CD14-positive monocyte (primary cell): ENCODE data around the gene CPED1. TPM values are rescaled to one million over a fixed set of nuclear protein-coding genes. Genes with fewer than 3 reads are reported as not detected.
"Not testable (repeated sequence)": the region's sequence is repeated elsewhere in the genome, so short reads cannot be mapped to it uniquely, and the experiment has no call there.

Experiments used
- DNase-seq, 3 donors: peaks; one replicate each; pipeline ENCODE4 v3.0.0-alpha.2; 2011 to 2022
- H2AFZ ChIP-seq: 2 replicates; pipeline ENCODE4 v1.6.0; 2012; ENCODE audit warnings: mild to moderate bottlenecking, low read depth, low read length, inconsistent platforms; ENCODE audit not compliant: insufficient read depth, poor library complexity, severe bottlenecking
- H3K27ac ChIP-seq, 2 donors: 1 replicate in 1 of 2; 2 replicates in 1 of 2; pipeline ENCODE4 v1.5.1; 2012 to 2013; ENCODE audit warnings: low read length in 2 of 2, control low read depth in 1 of 2, inconsistent platforms in 1 of 2, low read depth in 1 of 2, mild to moderate bottlenecking in 1 of 2
- H3K27me3 ChIP-seq, 2 donors: one replicate each; pipeline versions ENCODE4 v1.6.0 to v1.6.1; 2011 to 2013; ENCODE audit warnings: low read length in 2 of 2; ENCODE audit not compliant: control insufficient read depth in 2 of 2, insufficient read depth in 2 of 2
- H3K36me3 ChIP-seq, 2 donors: replicated peaks in 1 of 2; 1 replicate in 1 of 2; 2 replicates in 1 of 2; pipeline versions ENCODE4 v1.5.1 to v1.6.1; 2012 to 2013; ENCODE audit warnings: low read length in 2 of 2, control low read depth in 1 of 2, inconsistent platforms in 1 of 2, mild to moderate bottlenecking in 1 of 2; ENCODE audit not compliant: insufficient read depth in 2 of 2, control insufficient read depth in 1 of 2
- H3K4me1 ChIP-seq, 2 donors: 1 replicate in 1 of 2; 2 replicates in 1 of 2; pipeline versions ENCODE4 v1.5.1 to v1.6.1; 2012 to 2013; ENCODE audit warnings: low read length in 2 of 2, control low read depth in 1 of 2, inconsistent platforms in 1 of 2, mild to moderate bottlenecking in 1 of 2, moderate library complexity in 1 of 2; ENCODE audit not compliant: insufficient read depth in 2 of 2, control insufficient read depth in 1 of 2
- H3K4me2 ChIP-seq: replicated peaks from 2 replicates; pipeline ENCODE3; 2012; ENCODE audit warnings: low read length, moderate library complexity, mild to moderate bottlenecking; ENCODE audit not compliant: poor library complexity, severe bottlenecking; ENCODE audit errors: extremely low read depth
- H3K4me3 ChIP-seq, 3 experiments: fragments of 200-600 bp in 1 of 3; sonication (generic) in 1 of 3; replicated peaks in 1 of 3; 1 replicate in 2 of 3; 2 replicates in 1 of 3; pipeline ENCODE4 v1.5.1; 2011 to 2013; ENCODE audit warnings: low read length in 3 of 3, mild to moderate bottlenecking in 3 of 3, control low read depth in 2 of 3, low read depth in 2 of 3, inconsistent platforms in 1 of 3, moderate library complexity in 1 of 3
- H3K79me2 ChIP-seq: 2 replicates; pipeline ENCODE4 v1.6.0; 2012; ENCODE audit warnings: mild to moderate bottlenecking, control low read depth, inconsistent platforms, low read length, moderate library complexity; ENCODE audit not compliant: insufficient read depth
- H3K9ac ChIP-seq: 2 replicates; pipeline ENCODE4 v1.6.0; 2017; ENCODE audit warnings: low read length, mild to moderate bottlenecking; ENCODE audit not compliant: insufficient read depth, poor library complexity, severe bottlenecking
- H3K9me3 ChIP-seq, 2 donors: replicated peaks in 1 of 2; 1 replicate in 1 of 2; 2 replicates in 1 of 2; pipeline versions ENCODE4 v1.5.1 to v1.6.1; 2012 to 2013; ENCODE audit warnings: low read length in 2 of 2, control low read depth in 1 of 2; ENCODE audit not compliant: control insufficient read depth in 1 of 2, insufficient read depth in 1 of 2
- H4K20me1 ChIP-seq: 2 replicates; pipeline ENCODE4 v1.6.0; 2012; ENCODE audit warnings: mild to moderate bottlenecking, low read length, control low read depth, moderate library complexity; ENCODE audit not compliant: insufficient read depth
- H3K27ac Mint-ChIP-seq, 7 donors: one replicate each; pipeline ENCODE4 v1.8.0; 2020; ENCODE audit warnings: mild to moderate bottlenecking in 7 of 7, mixed read lengths in 7 of 7, moderate library complexity in 6 of 7, inconsistent platforms in 2 of 7
- H3K27me3 Mint-ChIP-seq, 3 donors: one replicate each; pipeline ENCODE4 v1.8.0; 2021 to 2022; ENCODE audit warnings: low read depth in 3 of 3, mild to moderate bottlenecking in 3 of 3, mixed read lengths in 3 of 3, moderate library complexity in 3 of 3, inconsistent platforms in 1 of 3
- H3K36me3 Mint-ChIP-seq, 2 donors: one replicate each; pipeline ENCODE4 v1.8.0; 2020; ENCODE audit warnings: mixed read lengths in 2 of 2, inconsistent platforms in 1 of 2, mild to moderate bottlenecking in 1 of 2
- H3K4me1 Mint-ChIP-seq: one replicate; pipeline ENCODE4 v1.8.0; 2020; ENCODE audit warnings: mild to moderate bottlenecking, mixed read lengths
- H3K4me3 Mint-ChIP-seq, 2 donors: one replicate each; pipeline ENCODE4 v1.8.0; 2020; ENCODE audit warnings: mild to moderate bottlenecking in 2 of 2, mixed read lengths in 2 of 2, moderate library complexity in 1 of 2
- H3K9me3 Mint-ChIP-seq, 7 donors: one replicate each; pipeline ENCODE4 v1.8.0; 2020 to 2022; ENCODE audit warnings: mixed read lengths in 7 of 7, mild to moderate bottlenecking in 6 of 7, moderate library complexity in 6 of 7, inconsistent platforms in 2 of 7
- WGBS: methylation state at CpG from one replicate; pipeline ENCODE4 v1.1.5; 2013; ENCODE audit warnings: missing lambda C conversion rate; ENCODE audit not compliant: insufficient coverage; 5-methylcytosine and 5-hydroxymethylcytosine counted together
- intact Hi-C, 2 donors: fragments of 100-400 bp; cut with micrococcal nuclease; formaldehyde crosslinking; loops; one replicate each; pipeline versions ENCODE4 v1.15.0 to v1.15.1; 2023
- polyA plus RNA-seq, 3 donors: library from polyadenylated mRNA; depleted of rRNA in 1 of 3; unstranded in 2 of 3; stranded (reverse) in 1 of 3; fragments of 300-500 nt in 2 of 3; fragments of >200 nt in 1 of 3; fragmentation: Illumina TruSeq in 2 of 3; gene quantifications; 1 replicate in 2 of 3; 2 replicates in 1 of 3; pipeline ENCODE4 v1.2.3, GENCODE V29; 2012 to 2021
- TF ChIP-seq, protein P1 (sequence below): fragments of 200-600 bp; IDR thresholded peaks from one replicate; pipeline ENCODE4 v1.8.0; 2022; ENCODE audit warnings: antibody characterized with exemption, mild to moderate bottlenecking

The CPED1 gene
- polyA plus RNA-seq, 3 donors, result 9.8 to 30.0 (median 20.4) TPM

- no peaks in the 10 kb centered on the region for H3K4me1 ChIP-seq
- H4K20me1 ChIP-seq, result no peaks in the 10 kb centered on the region
- H3K27me3 ChIP-seq, result no peaks in the 10 kb centered on the region
- Mint-ChIP-seq H3K27ac (no peak overlapping the region), H3K27me3 (peaks cover 0 to 1% (median 0%) of the 10 kb centered on the region in 3 donors), H3K9me3 (no peaks in the 10 kb centered on the region), H3K4me1 (no peaks in the 10 kb centered on the region), H3K4me3 (no peak overlapping the region), H3K36me3 (peaks cover 0 to 8% of the 10 kb centered on the region in 2 donors)
- H3K36me3 ChIP-seq, result peaks cover 4 to 16% of the 10 kb centered on the region in 2 donors
- no peaks in the 10 kb centered on the region for H3K79me2 ChIP-seq
- intact Hi-C loops, result loop anchor here in 1 of 2 donors (10.0 kb wide), 1 partner anchor 54 kb away; no protein-coding TSS in a partner anchor
- no peak overlapping the region for H2AFZ ChIP-seq
- TF ChIP-seq, protein P1, sequence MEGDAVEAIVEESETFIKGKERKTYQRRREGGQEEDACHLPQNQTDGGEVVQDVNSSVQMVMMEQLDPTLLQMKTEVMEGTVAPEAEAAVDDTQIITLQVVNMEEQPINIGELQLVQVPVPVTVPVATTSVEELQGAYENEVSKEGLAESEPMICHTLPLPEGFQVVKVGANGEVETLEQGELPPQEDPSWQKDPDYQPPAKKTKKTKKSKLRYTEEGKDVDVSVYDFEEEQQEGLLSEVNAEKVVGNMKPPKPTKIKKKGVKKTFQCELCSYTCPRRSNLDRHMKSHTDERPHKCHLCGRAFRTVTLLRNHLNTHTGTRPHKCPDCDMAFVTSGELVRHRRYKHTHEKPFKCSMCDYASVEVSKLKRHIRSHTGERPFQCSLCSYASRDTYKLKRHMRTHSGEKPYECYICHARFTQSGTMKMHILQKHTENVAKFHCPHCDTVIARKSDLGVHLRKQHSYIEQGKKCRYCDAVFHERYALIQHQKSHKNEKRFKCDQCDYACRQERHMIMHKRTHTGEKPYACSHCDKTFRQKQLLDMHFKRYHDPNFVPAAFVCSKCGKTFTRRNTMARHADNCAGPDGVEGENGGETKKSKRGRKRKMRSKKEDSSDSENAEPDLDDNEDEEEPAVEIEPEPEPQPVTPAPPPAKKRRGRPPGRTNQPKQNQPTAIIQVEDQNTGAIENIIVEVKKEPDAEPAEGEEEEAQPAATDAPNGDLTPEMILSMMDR, result no peak
- no peak overlapping the region for H3K27ac ChIP-seq
- DNase-seq, result no peak
- no peak overlapping the region for H3K9ac ChIP-seq
- no peak overlapping the region for H3K4me3 ChIP-seq
- no peaks in the 10 kb centered on the region for H3K9me3 ChIP-seq
- H3K4me2 ChIP-seq, result no peak overlapping the region
- WGBS, result no CpG with 5 or more reads among the region's 1 CpG
These were observed 7.4 kb upstream of the CPED1 start for GRCh38 chr7:120981117-120981516.

DNA sequence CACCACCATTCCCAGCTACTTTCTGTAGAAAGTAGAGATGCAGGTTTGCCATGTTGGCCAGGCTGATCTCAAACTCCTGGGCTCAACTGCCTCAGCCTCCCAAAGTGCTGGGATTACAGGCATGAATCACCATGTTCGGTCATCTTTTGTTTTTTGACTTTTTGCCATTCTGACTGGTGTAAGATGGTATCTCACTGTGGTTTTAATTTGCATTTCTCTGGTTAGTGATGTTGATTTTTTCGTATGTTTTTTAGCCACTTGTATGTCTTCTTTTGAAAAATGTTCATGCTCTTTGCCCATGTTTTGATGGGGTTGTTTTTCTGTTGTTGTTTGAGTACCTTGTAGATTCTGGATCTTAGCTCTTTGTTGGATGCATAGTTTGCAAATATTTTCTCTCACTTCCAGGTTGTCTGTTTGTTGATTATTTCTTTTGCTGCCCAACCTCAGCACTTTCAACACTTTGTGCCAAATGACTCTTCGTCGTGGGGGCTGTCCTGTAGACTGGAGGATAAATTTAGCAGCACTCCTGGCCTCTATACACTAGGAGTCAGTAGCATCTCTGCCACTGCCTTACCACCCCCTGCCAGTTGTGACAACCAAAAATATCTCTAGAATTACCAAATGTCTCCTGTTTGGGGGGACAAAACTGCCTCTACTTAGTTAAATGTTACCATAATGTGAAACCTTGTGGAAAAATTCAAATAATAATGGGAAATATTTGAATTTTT lies 6.5 kb upstream of the CPED1 start:
- Histone ChIP-seq H3K27ac (no peak overlapping the region), H2AFZ (no peak overlapping the region), H3K79me2 (no peaks in the 10 kb centered on the region), H4K20me1 (no peaks in the 10 kb centered on the region), H3K36me3 (peaks cover 0 to 7% of the 10 kb centered on the region in 2 donors), H3K4me2 (no peak overlapping the region), H3K4me3 (no peak overlapping the region), H3K4me1 (no peaks in the 10 kb centered on the region), H3K9ac (no peak overlapping the region), H3K9me3 (no peaks in the 10 kb centered on the region), H3K27me3 (no peaks in the 10 kb centered on the region)
- Mint-ChIP-seq H3K27ac (no peak overlapping the region), H3K4me3 (no peak overlapping the region), H3K36me3 (peaks cover 0 to under 1% of the 10 kb centered on the region in 2 donors), H3K9me3 (no peaks in the 10 kb centered on the region), H3K27me3 (peaks cover 0 to 1% (median 1%) of the 10 kb centered on the region in 3 donors), H3K4me1 (no peaks in the 10 kb centered on the region)
- DNase-seq, result no peak
- 87% methylated on average over 4 of the region's 4 CpGs for WGBS
- TF ChIP-seq, protein P1, result no peak
- intact Hi-C loops, result loop anchor here in 1 of 2 donors (10.0 kb wide), 1 partner anchor 53 kb away; no protein-coding TSS in a partner anchor

DNA sequence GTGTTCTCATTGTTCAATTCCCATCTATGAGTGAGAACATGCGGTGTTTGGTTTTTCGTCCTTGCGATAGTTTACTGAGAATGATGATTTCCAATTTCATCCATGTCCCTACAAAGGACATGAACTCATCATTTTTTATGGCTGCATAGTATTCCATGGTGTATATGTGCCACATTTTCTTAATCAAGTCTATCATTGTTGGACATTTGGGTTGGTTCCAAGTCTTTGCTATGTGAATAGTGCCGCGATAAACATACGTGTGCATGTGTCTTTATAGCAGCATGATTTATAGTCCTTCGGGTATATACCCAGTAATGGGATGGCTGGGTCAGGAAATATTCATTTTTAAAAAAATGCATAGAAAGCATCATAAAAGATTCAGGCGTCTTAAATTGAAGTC lies 4.9 kb upstream of the CPED1 start:
- H3K4me2 ChIP-seq, H3K4me1 Mint-ChIP-seq, H3K9ac ChIP-seq, H3K27me3 Mint-ChIP-seq, H3K9me3 Mint-ChIP-seq, H3K36me3 Mint-ChIP-seq, H3K4me3 Mint-ChIP-seq, H4K20me1 ChIP-seq, H3K27ac ChIP-seq, H3K4me1 ChIP-seq, H3K9me3 ChIP-seq, H3K36me3 ChIP-seq, H3K79me2 ChIP-seq, H3K27me3 ChIP-seq, H3K4me3 ChIP-seq, H3K27ac Mint-ChIP-seq, H2AFZ ChIP-seq, DNase-seq: not testable (repeated sequence)
- WGBS, result 100% methylated on average over 1 of the region's 8 CpGs
- intact Hi-C loops, result loop anchor here in 1 of 2 donors (10.0 kb wide), 1 partner anchor 51 kb away; no protein-coding TSS in a partner anchor
